GM23338 (cell line): ENCODE measurements around the gene CCDC138. TPM values are rescaled to one million over a fixed set of nuclear protein-coding genes. Genes with fewer than 3 reads are reported as not detected.

Experiments
- ATAC-seq: fragments of 200-7000 bp; cut with Tn5 transposase; 3 replicates; pipeline ENCODE4 v1.9.1; 2020
- DNase-seq: peaks from one replicate; pipeline ENCODE4 v3.0.0-alpha.2; 2015; ENCODE audit warnings: low spot score
- H2AFZ ChIP-seq: fragments of 200-600 bp; sonication (generic); 2 replicates; pipeline ENCODE4 v1.8.0; 2016; ENCODE audit warnings: antibody characterized with exemption, mild to moderate bottlenecking, moderate library complexity
- H3F3A ChIP-seq: fragments of 200-600 bp; sonication (generic); replicated peaks from 2 replicates; pipeline ENCODE4 v1.8.0; 2017; ENCODE audit warnings: antibody characterized with exemption, mixed run types, low read depth
- H3K27ac ChIP-seq: fragments of 200-600 bp; sonication (generic); 2 replicates; pipeline ENCODE4 v1.6.1; 2016; ENCODE audit warnings: low read depth
- H3K27me3 ChIP-seq: fragments of 200-600 bp; sonication (generic); 2 replicates; pipeline ENCODE4 v1.8.0; 2016; ENCODE audit warnings: mild to moderate bottlenecking, mixed run types, moderate library complexity; ENCODE audit not compliant: insufficient read depth
- H3K36me3 ChIP-seq: fragments of 200-600 bp; sonication (generic); 2 replicates; pipeline ENCODE4 v1.8.0; 2016; ENCODE audit warnings: mild to moderate bottlenecking; ENCODE audit not compliant: insufficient read depth
- H3K4me1 ChIP-seq: fragments of 200-600 bp; sonication (generic); 2 replicates; pipeline ENCODE4 v1.8.0; 2016; ENCODE audit warnings: mild to moderate bottlenecking, moderate library complexity; ENCODE audit not compliant: insufficient read depth
- H3K4me2 ChIP-seq: fragments of 200-600 bp; sonication (generic); 2 replicates; pipeline ENCODE4 v1.7.1; 2017; ENCODE audit warnings: mixed run types
- H3K4me3 ChIP-seq: fragments of 200-600 bp; sonication (generic); 2 replicates; pipeline ENCODE4 v1.6.1; 2016; ENCODE audit warnings: mixed run types
- H3K79me2 ChIP-seq: fragments of 200-600 bp; sonication (generic); replicated peaks from 2 replicates; pipeline ENCODE4 v1.8.0; 2017; ENCODE audit warnings: mild to moderate bottlenecking; ENCODE audit not compliant: insufficient read depth
- H3K9me2 ChIP-seq: fragments of 200-600 bp; sonication (generic); 2 replicates; pipeline ENCODE4 v1.8.0; 2017; ENCODE audit not compliant: insufficient read depth
- H4K20me1 ChIP-seq: fragments of 200-600 bp; sonication (generic); replicated peaks from 2 replicates; pipeline ENCODE4 v1.8.0; 2017; ENCODE audit warnings: mild to moderate bottlenecking; ENCODE audit not compliant: insufficient read depth
- H3K27ac Mint-ChIP-seq: 2 replicates; pipeline ENCODE4 v1.8.0; 2020; ENCODE audit warnings: inconsistent platforms, mild to moderate bottlenecking, moderate library complexity, mixed read lengths
- H3K27me3 Mint-ChIP-seq: 3 replicates; pipeline ENCODE4 v1.8.0; 2022; ENCODE audit warnings: low read depth, mild to moderate bottlenecking, moderate library complexity, mixed read lengths, inconsistent platforms; ENCODE audit not compliant: insufficient read depth, poor library complexity
- H3K36me3 Mint-ChIP-seq: 3 replicates; pipeline ENCODE4 v1.8.0; 2021; ENCODE audit warnings: low read depth, mild to moderate bottlenecking, inconsistent platforms, moderate library complexity, mixed read lengths
- H3K4me1 Mint-ChIP-seq: 3 replicates; pipeline ENCODE4 v1.8.0; 2020; ENCODE audit warnings: mild to moderate bottlenecking, inconsistent platforms, mixed read lengths
- H3K4me3 Mint-ChIP-seq: 3 replicates; pipeline ENCODE4 v1.8.0; 2021; ENCODE audit warnings: moderate library complexity, mild to moderate bottlenecking, inconsistent platforms, mixed read lengths
- H3K9me3 Mint-ChIP-seq: 3 replicates; pipeline ENCODE4 v1.8.0; 2020; ENCODE audit warnings: moderate library complexity, mild to moderate bottlenecking, inconsistent platforms, mixed read lengths
- CREB1 ChIP-seq: fragments of 250-450 bp; sonication (Bioruptor Pico); IDR thresholded peaks from 2 replicates; pipeline ENCODE4 v1.5.0; 2020; ENCODE audit warnings: low read depth, mild to moderate bottlenecking, moderate library complexity
- ETS1 ChIP-seq: IDR thresholded peaks from 2 replicates; pipeline ENCODE4 v1.6.1; 2016; ENCODE audit warnings: antibody characterized with exemption
- EZH2 ChIP-seq: fragments of 200-600 bp; sonication (generic); IDR thresholded peaks from one replicate; pipeline ENCODE4 v1.8.0; 2017; ENCODE audit warnings: antibody characterized with exemption, mild to moderate bottlenecking, low read depth; ENCODE audit not compliant: unreplicated experiment
- JUNB ChIP-seq: IDR thresholded peaks from one replicate; pipeline ENCODE4 v1.6.1; 2016; ENCODE audit warnings: antibody characterized with exemption; ENCODE audit not compliant: unreplicated experiment
- NANOG ChIP-seq: IDR thresholded peaks from 2 replicates; pipeline ENCODE4 v1.6.1; 2016; ENCODE audit warnings: antibody characterized with exemption, borderline replicate concordance
- ZNF114 ChIP-seq: fragments of 250-450 bp; sonication (Bioruptor Pico); IDR thresholded peaks from 2 replicates; pipeline ENCODE4 v1.5.0; 2020; ENCODE audit warnings: mild to moderate bottlenecking, moderate library complexity
- ZNF331 ChIP-seq: fragments of 250-450 bp; sonication (Bioruptor Pico); IDR thresholded peaks from 2 replicates; pipeline ENCODE4 v1.5.0; 2020; ENCODE audit warnings: low read depth, mild to moderate bottlenecking, moderate library complexity
- polyA plus RNA-seq: library from polyadenylated mRNA; unstranded; fragments of >200 nt; fragmentation: Nextera tagmentation; extraction: Ambion mirVana; gene quantifications from 2 replicates; pipeline ENCODE4 v1.2.1, GENCODE V29; 2016
- total RNA-seq: library from RNA; depleted of rRNA; stranded (reverse); fragments of >200 nt; shearing (Covaris generic); gene quantifications from 2 replicates; pipeline ENCODE4 v1.2.3, GENCODE V29; 2014
- TF ChIP-seq, protein P1 (sequence below): IDR thresholded peaks from one replicate; pipeline ENCODE4 v1.6.1; 2018; ENCODE audit warnings: antibody characterized with exemption; ENCODE audit not compliant: unreplicated experiment
- TF ChIP-seq, protein P2 (sequence below), 2 experiments: fragments of 200-600 bp in 1 of 2; sonication (generic) in 1 of 2; conservative IDR thresholded peaks; 2 replicates each; pipeline versions ENCODE4 v1.5.1 to v1.6.1; 2016 to 2017; ENCODE audit warnings: antibody characterized with exemption in 2 of 2, low read depth in 2 of 2, mild to moderate bottlenecking in 2 of 2, moderate library complexity in 1 of 2

The CCDC138 gene
- total and polyA plus RNA-seq, 2 experiments from 2014 or later, result 30.8 to 31.6 TPM

- peaks cover 8% of the 10 kb centered on the region for H3K27me3 Mint-ChIP-seq
- no peaks in the 10 kb centered on the region for H3K9me2 ChIP-seq
- no peak for ATAC-seq
- peak overlapping the region; percentile 95 for H3K4me2 ChIP-seq
- H3F3A ChIP-seq, result no peaks in the 10 kb centered on the region
- H3K79me2 ChIP-seq, result peaks cover 26% of the 10 kb centered on the region
- H3K4me1 ChIP-seq, result 0 out of 2 replicates have a peak, but pooled peaks cover 3% of the 10 kb centered on the region
- H3K4me1 Mint-ChIP-seq, result peaks cover 5% of the 10 kb centered on the region; the same call in 2 of the 3 replicates
- 0 out of 3 replicates have a peak, but pooled peaks cover 3% of the 10 kb centered on the region for H3K9me3 Mint-ChIP-seq
- peak overlapping the region; percentile 94 for H3K4me3 Mint-ChIP-seq
- H3K27ac Mint-ChIP-seq, result peak overlapping the region; percentile 85
- H2AFZ ChIP-seq, result peak overlapping the region; percentile 70; the same call in 1 of the 2 replicates
- peak overlapping the region; percentile 77 for H3K4me3 ChIP-seq
- DNase-seq, result no peak
- no peaks in the 10 kb centered on the region for H3K27me3 ChIP-seq
- H3K27ac ChIP-seq, result peak overlapping the region; percentile 74; the same call in 1 of the 2 replicates
- 0 out of 2 replicates have a peak, but pooled peaks cover 5% of the 10 kb centered on the region for H4K20me1 ChIP-seq
- TF ChIP-seq ZNF331 (CRISPR knock-in tag), result no peak
- TF ChIP-seq, protein P1, sequence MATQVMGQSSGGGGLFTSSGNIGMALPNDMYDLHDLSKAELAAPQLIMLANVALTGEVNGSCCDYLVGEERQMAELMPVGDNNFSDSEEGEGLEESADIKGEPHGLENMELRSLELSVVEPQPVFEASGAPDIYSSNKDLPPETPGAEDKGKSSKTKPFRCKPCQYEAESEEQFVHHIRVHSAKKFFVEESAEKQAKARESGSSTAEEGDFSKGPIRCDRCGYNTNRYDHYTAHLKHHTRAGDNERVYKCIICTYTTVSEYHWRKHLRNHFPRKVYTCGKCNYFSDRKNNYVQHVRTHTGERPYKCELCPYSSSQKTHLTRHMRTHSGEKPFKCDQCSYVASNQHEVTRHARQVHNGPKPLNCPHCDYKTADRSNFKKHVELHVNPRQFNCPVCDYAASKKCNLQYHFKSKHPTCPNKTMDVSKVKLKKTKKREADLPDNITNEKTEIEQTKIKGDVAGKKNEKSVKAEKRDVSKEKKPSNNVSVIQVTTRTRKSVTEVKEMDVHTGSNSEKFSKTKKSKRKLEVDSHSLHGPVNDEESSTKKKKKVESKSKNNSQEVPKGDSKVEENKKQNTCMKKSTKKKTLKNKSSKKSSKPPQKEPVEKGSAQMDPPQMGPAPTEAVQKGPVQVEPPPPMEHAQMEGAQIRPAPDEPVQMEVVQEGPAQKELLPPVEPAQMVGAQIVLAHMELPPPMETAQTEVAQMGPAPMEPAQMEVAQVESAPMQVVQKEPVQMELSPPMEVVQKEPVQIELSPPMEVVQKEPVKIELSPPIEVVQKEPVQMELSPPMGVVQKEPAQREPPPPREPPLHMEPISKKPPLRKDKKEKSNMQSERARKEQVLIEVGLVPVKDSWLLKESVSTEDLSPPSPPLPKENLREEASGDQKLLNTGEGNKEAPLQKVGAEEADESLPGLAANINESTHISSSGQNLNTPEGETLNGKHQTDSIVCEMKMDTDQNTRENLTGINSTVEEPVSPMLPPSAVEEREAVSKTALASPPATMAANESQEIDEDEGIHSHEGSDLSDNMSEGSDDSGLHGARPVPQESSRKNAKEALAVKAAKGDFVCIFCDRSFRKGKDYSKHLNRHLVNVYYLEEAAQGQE, result no peak
- H3K36me3 ChIP-seq, result peaks cover 11% of the 10 kb centered on the region; the same call in 1 of the 2 replicates
- peaks cover 48% of the 10 kb centered on the region for H3K36me3 Mint-ChIP-seq
These were observed 608 bp downstream of the CCDC138 start for GRCh38 chr2:108787216-108787541.

GRCh38 chr2:108803045-108803736, 16.6 kb downstream of the CCDC138 start:
- Mint-ChIP-seq H3K9me3 (peaks cover under 1% of the 10 kb centered on the region; the same call in 1 of the 3 replicates), H3K27me3 (peaks cover 2% of the 10 kb centered on the region), H3K36me3 (peaks cover 65% of the 10 kb centered on the region), H3K4me1 (no peaks in the 10 kb centered on the region), H3K4me3 (no peak overlapping the region), H3K27ac (no peak overlapping the region)
- Histone ChIP-seq H3F3A (no peaks in the 10 kb centered on the region), H2AFZ (no peak overlapping the region), H4K20me1 (0 out of 2 replicates have a peak, but pooled peaks cover 12% of the 10 kb centered on the region), H3K27me3 (no peaks in the 10 kb centered on the region), H3K9me2 (no peaks in the 10 kb centered on the region), H3K4me2 (no peak overlapping the region), H3K4me3 (no peak overlapping the region), H3K4me1 (no peaks in the 10 kb centered on the region), H3K36me3 (peaks cover 34% of the 10 kb centered on the region), H3K79me2 (peaks cover 15% of the 10 kb centered on the region), H3K27ac (no peak overlapping the region)
- ATAC-seq (no peak), DNase-seq (no peak)
- TF ChIP-seq, protein P2, sequence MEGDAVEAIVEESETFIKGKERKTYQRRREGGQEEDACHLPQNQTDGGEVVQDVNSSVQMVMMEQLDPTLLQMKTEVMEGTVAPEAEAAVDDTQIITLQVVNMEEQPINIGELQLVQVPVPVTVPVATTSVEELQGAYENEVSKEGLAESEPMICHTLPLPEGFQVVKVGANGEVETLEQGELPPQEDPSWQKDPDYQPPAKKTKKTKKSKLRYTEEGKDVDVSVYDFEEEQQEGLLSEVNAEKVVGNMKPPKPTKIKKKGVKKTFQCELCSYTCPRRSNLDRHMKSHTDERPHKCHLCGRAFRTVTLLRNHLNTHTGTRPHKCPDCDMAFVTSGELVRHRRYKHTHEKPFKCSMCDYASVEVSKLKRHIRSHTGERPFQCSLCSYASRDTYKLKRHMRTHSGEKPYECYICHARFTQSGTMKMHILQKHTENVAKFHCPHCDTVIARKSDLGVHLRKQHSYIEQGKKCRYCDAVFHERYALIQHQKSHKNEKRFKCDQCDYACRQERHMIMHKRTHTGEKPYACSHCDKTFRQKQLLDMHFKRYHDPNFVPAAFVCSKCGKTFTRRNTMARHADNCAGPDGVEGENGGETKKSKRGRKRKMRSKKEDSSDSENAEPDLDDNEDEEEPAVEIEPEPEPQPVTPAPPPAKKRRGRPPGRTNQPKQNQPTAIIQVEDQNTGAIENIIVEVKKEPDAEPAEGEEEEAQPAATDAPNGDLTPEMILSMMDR (conservative IDR thresholded peaks at IDR 0.05; ENCODE audit: low read depth in 2 of 2), result no peak
- TF ChIP-seq ETS1 (no peak), ZNF114 (no peak), ZNF331 (CRISPR knock-in tag) (no peak), NANOG (no peak), EZH2 (no peak), JUNB (no peak), CREB1 (CRISPR knock-in tag) (no peak)
- TF ChIP-seq, protein P1, result no peak
